NCI-H82 treated with DMSO at 0.1 percent for 48 hours (cell line): Measurements from ENCODE around the gene MRPL45.

Experiments
- DNase-seq: peaks from one replicate; lab custom pipeline; 2025; ENCODE audit not compliant: unreplicated experiment; lab: John Stamatoyannopoulos, UW

Gene MRPL45

DNA sequence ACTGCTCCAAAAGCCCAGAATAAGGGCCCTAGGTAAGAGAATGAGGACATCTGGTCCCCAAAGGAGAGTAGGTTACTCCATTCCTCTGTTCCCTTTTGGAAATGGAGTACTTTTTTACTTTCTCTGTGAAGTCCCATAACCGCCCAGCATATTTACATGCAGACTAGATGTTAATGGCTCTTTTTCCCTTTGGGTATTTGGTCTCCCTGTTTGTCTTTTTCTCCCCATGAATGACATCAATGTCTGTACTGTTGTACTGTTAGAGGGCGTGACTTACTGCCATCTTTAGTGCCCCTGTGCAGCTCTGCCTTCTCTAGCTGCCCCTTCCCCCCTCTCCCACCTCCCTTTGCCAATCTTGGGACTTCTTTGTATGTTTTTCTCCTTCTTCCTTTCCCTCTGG, 27.8 kb downstream of the MRPL45 start:
- DNase-seq = no peak

GRCh38 chr17:38325221-38325851, 28.4 kb downstream of the MRPL45 start:
- no peak for DNase-seq

DNA sequence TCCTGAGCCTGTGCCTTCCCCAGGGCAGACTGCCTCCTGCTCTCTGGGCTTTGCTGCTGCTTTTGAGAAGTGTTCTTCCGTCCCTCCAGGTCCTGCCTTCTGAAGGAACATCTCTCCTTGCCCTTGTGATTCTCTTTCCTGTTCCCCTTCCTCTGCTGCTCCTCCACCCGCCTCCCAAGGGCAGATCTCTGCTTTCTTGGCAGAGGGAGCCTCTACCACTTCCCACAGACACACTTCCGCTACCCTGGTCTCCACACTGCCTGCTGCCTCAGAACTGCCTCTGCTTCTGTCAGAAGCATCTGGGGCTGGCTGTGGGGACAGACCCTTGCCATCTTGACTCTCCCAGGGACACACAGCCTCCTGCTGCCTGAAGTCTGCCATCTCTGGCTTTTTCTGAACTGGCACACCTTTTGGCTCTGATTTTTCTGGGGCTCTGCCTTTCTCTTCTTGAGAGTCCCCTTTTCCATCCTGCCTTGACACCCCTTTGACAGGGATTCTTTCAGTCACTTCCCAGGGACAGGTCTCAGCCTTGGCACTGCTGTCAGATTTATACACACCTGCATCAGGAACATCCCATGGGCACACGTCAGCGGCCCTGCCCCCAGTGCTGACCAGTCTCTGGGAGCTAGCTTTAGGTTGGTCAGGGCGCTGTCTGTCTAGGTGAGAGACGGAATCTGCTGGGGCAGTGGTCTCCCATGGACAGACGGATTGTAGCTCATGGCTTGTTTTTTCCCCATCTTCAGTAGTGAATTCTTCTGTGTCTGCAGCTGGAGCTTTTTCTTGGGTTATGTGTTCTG, 30.2 kb downstream of the MRPL45 start:
- DNase-seq = no peak

GRCh38 chr17:38327936-38328335, 31.0 kb downstream of the MRPL45 start:
- DNase-seq = no peak

DNA sequence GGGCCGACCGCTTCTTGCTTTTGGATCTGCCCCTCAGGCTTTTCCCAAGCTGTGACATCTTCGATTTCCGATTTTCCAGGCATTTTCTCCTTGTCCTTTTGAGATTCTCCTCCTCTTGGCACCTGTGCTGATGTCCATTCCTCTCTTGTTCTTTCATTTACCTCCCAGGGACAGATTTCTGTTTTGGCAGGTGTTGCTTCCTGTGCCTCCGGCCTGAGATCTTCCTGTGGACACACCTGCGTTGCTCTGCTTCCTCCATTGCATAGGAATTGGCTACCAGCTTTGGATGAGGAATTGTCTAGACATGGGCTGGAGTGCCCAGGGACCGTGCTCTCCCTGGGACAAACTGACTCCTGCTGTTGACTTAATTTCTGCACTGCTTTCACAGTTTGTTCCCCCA, 31.7 kb downstream of the MRPL45 start:
- DNase-seq = no peak

GRCh38 chr17:38329284-38329683, 32.3 kb downstream of the MRPL45 start:
- DNase-seq = no peak

DNA sequence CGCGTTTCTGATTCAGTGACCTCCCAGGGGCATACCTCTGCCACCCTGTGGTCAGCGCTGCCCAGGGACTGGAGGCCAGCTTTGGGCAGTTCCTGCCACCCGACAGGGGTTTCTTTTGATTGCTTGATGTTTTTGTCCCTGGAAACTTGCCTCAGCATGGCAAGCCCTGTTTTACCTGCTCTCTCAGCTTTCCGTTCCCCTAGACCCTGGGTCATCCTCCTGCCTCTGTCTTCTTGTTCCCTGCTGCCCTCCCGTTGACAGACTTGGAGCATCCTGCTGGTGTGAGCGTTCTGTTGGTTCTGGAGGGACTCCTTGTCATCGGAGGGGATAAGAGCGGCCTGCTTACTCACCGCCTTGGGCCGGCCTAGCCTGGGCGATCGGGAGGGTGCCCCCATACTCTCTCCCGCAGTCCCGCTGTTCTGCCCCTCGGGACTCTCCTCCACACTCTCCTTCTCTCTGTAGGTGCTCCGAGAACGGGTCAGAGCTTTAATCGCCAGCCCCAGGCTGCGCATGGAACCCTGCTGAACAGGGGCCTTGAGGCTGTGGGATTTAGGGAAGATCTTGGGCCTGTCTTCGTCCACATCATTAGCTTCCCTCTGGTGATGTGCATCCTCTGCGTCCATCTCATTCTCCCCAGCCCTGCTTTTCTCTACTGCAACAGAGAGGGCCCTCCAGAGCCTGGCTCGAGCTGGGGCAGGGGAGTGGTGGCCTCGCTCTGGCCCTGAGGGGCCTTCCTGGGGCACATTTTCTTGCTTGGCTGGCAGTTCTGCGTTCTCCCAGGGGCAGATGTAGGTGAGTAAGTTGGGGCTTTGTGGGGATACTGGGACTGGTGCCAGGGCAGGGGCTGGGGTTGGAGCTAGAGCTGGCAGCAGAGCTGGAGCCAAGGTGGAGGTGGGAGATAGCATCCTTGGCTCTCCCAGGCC, 33.1 kb downstream of the MRPL45 start:
- no peak for DNase-seq

GRCh38 chr17:38330941-38331411, 34.0 kb downstream of the MRPL45 start:
- no peak for DNase-seq

DNA sequence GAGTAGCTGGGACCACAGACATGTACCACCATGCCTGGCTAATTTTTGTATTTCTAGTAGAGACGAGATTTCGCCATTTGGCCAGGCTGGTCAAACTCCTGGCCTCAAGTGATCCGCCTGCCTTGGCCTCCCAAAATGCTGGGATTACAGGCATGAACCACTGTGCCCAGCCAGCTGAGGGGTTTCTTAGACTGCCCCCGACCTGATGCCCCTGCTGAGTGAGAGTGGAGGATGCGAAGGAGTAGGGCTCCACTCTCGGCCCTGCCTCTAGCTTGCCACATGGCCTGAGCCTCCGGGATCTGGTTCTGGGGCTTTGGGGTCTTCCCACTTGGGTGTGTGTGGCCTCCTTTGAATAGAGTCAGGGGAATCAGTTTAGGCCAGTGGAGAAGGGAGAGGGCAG, 35.8 kb downstream of the MRPL45 start:
- DNase-seq = no peak

GRCh38 chr17:38333635-38334295, 36.8 kb downstream of the MRPL45 start:
- no peak for DNase-seq

GRCh38 chr17:38334480-38335364, 37.8 kb downstream of the MRPL45 start:
- no peak for DNase-seq

GRCh38 chr17:38336838-38337237, 39.9 kb downstream of the MRPL45 start:
- no peak for DNase-seq

DNA sequence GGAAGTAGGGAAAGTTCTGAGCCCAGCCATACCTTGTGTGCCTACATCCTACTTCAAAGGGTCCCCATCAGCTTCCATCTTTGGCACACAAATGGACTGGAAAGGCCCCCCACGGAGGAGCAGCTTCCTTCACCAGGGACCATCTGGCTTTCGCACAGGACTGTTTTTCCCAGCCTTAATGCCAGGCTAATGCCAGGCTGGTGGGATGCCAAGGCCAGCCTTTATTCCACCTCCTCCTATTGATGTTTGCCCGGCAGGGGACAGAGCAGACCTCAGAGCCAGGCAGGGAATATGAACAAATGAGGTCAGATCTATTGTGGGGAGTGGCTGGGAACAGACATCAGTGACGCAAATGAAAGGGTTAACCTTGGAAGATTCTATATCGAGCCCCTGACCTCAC, 41.1 kb downstream of the MRPL45 start:
- DNase-seq = no peak

GRCh38 chr17:38338535-38338934, 41.6 kb downstream of the MRPL45 start:
- no peak for DNase-seq

- DNase-seq = no peak
These were observed 42.9 kb downstream of the MRPL45 start for GRCh38 chr17:38339891-38340290.

GRCh38 chr17:38341035-38341721, 44.2 kb downstream of the MRPL45 start:
- no peak for DNase-seq

GRCh38 chr17:38342886-38343607, 46.1 kb downstream of the MRPL45 start:
- no peak for DNase-seq

DNA sequence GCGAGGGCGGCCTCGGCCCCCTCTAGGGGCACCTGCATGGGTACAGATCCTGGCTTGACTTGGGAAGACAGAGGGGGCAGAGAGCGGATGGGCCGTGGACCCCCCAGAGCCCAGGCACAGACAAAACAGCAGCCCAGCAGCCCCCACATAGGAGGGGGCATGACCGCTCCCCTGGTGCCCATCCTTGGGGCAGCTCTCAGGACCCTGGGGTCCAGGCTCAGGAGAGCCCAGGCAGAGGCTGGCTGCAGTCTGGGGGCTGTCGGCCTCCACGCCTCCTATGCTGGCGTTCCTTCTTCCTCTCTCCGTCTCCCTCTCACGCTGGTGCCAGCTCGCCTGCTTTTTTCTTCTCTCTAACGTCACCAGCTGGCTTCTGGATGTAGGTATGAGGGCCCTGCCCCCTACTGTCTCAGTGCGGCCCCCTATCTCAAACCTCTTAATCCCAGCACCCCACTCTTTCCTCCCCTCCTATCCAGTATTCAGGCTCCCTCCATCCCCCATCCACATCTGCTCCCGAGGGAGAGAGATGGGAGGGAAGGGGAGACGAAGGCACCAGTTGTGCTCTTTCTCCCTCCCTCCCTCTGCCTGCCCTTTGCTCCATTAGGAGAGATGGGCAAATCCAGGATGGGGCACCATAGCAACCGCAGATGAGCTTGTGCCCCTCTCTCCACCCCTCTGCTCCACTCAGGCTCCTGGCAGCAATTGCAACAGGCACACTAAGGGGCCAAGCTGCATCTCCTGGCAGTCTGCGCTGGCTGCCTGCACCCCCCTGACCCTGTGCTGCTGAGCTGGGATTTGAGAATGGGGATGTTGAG, 46.8 kb downstream of the MRPL45 start, which contains the start of gene GPR179:
Gene GPR179 (minus strand): TSS at position 349 of the 812 bp plus-strand sequence. CDS start 167 bp downstream, at position 182.
- DNase-seq = no peak
